PFSK-1 (cell line): ENCODE measurements around the gene PPP4C.

ENCODE experiments used
- FOXP2 ChIP-seq: optimal IDR thresholded peaks from 2 replicates; pipeline ENCODE3; 2011; ENCODE audit warnings: borderline replicate concordance, control low read depth, inconsistent platforms; ENCODE audit not compliant: insufficient read depth; ENCODE audit errors: extremely low read length, extremely low read depth
- POLR2AphosphoS5 ChIP-seq: IDR thresholded peaks from 2 replicates; pipeline ENCODE4 v1.6.1; 2012; ENCODE audit warnings: low read depth, mild to moderate bottlenecking, control low read depth, low read length, moderate library complexity
- REST ChIP-seq, 2 experiments: IDR thresholded peaks; 2 replicates each; pipeline versions ENCODE4 v1.6.1 to v1.8.0; 2011 to 2012; ENCODE audit warnings: low read depth in 2 of 2, low read length in 2 of 2, control low read depth in 1 of 2, inconsistent platforms in 1 of 2, mild to moderate bottlenecking in 1 of 2, moderate library complexity in 1 of 2; ENCODE audit not compliant: insufficient read depth in 1 of 2
- SIN3A ChIP-seq: IDR thresholded peaks from 2 replicates; pipeline ENCODE4 v1.6.1; 2012; ENCODE audit warnings: mild to moderate bottlenecking, low read length, moderate library complexity, borderline replicate concordance; ENCODE audit not compliant: insufficient read depth
- TAF1 ChIP-seq: IDR thresholded peaks from 2 replicates; pipeline ENCODE4 v1.6.1; 2012; ENCODE audit warnings: low read length, control low read depth, borderline replicate concordance; ENCODE audit not compliant: insufficient read depth

The PPP4C gene

GRCh38 chr16:30069611-30070462 is 6.0 kb upstream of the PPP4C start:
- no peak for TF ChIP-seq REST (IDR thresholded peaks at IDR 0.05; ENCODE audit: insufficient read depth in 1 of 2, low read depth in 2 of 2, low read length in 2 of 2)
- TF ChIP-seq FOXP2, result no peak
- TF ChIP-seq POLR2AphosphoS5, result no peak
- TF ChIP-seq SIN3A, result no peak
- no peak for TF ChIP-seq TAF1

GRCh38 chr16:30070490-30070889 is 5.3 kb upstream of the PPP4C start:
- TF ChIP-seq TAF1 (no peak), REST (IDR thresholded peaks at IDR 0.05; ENCODE audit: insufficient read depth in 1 of 2, low read depth in 2 of 2, low read length in 2 of 2) (no peak), FOXP2 (no peak), SIN3A (no peak), POLR2AphosphoS5 (no peak)

GRCh38 chr16:30076276-30076791 is 540 bp downstream of the PPP4C start:
- no peak for TF ChIP-seq SIN3A
- no peak for TF ChIP-seq FOXP2
- no peak for TF ChIP-seq POLR2AphosphoS5
- TF ChIP-seq TAF1, result no peak
- no peak for TF ChIP-seq REST (IDR thresholded peaks at IDR 0.05; ENCODE audit: insufficient read depth in 1 of 2, low read depth in 2 of 2, low read length in 2 of 2)

GRCh38 chr16:30077656-30078055 is 1.9 kb downstream of the PPP4C start:
- TF ChIP-seq REST (IDR thresholded peaks at IDR 0.05; ENCODE audit: insufficient read depth in 1 of 2, low read depth in 2 of 2, low read length in 2 of 2) (no peak), SIN3A (no peak), POLR2AphosphoS5 (no peak), TAF1 (no peak), FOXP2 (no peak)
